ENCODE measurements around the gene TRABD2B.
A peak's percentile ranks its signal among the peaks of the same experiment; 100 is the strongest.

The TRABD2B gene

DNA sequence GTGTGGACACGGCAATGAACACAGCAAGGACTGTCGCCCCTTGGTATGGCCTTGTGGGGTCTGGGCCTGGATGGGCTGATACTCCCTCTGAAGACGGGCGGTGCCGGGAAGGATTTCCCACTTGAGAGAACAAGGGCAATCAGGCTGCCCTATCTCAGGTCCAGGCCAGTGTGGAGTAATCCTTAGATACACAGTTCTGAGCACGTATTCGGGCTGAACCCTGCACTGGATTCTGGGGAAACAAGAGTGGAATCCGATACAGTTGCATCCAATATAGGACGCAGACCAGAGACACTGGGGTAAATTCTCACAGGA lies 177.7 kb downstream of the TRABD2B start:
- no peak for DNase-seq

DNA sequence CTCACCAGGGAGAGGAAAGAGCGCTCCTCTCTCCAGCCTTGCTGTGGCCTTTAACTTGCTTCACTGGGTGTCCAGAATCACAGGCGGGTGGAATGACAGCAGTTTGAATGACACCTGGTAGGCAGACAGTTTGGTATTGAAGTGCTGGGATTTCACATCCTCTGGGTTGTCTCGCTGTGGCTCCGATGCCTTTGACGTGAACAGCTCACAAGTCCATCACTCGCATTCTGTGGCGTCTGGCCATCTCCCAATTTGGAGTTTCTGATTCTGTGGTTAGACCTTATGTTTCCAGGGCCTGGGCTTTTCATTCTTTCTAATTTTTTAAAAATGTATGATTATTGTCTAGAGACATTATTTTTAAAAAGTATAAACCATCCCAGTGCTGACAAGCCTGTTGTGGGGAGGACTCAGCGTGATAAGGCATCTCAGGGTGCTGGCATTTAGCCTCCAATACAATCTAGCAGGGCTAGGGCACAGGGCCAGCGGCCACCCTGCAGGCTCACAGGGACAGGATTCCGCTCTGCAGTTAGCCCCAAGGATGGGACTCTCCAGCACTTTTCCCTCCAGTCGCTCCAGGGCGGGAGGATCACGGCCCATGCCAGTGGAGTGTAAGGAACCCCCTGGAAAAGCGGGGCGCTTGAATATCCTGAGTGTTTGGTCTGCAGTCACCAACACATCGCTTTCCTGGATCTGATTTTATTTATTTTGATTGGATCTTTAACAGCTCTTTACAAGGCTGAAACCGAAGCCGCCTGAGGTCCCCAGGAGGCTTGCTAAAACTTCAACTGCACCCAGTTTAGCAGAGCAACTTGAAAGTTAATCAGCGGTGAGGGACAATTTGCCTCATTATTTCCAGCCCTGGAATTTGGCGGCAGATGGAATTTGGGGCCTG lies 178.3 kb downstream of the TRABD2B start:
- peak; percentile 66 for DNase-seq

DNA sequence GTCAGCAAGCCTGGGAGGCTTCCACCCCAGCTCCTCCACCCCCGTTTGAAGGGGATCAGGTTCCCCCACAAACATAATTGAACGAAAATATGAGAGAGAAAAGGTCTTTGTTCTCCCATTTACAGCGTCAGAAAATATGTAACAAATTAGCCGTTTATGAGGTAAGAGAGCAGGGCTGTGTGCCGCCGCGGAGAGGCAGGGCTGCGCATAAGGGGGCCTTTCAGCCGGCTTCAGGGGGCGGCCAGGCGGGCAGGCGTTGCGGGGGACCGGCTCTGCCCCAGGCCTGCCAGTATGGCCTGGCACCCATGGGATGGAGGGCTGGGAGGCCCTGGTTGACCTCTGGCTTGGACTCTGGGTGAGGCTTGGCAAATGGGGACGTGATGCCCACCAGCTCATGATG lies 179.3 kb downstream of the TRABD2B start:
- DNase-seq = no peak

DNA sequence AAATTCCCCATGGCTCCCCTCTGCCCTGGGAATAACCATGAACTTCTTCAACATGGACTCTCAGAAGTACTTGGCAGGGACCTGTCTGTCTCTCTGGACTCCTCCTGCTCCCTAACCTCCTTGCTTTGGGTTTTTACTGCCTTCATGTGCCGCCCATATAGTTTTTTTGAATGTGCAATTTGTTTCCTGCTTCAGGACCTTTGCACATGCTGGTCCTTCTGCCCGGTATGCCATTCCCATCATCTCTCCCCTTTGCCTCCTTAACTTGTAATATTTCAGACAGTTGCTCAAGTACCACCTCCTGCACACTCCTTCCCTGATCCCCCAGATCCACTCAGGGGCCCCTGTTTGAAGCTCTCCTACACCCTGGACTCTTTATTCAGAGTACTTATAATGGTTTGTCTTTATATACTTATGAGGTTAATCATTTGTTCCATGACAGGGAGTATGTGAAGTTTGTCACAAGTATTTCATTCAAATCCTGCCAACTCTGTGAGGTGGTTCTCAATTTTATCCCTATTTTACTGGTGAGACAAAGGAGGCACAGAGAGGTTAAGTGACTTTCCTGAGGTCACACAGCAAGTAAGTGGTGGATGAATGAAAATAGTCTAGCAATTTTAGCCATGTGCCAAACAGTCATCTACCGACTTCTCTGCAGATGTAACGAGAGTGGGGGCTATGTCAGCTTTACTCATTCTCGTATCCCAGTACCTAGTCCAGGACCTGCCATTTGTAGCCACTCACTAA lies 180.7 kb downstream of the TRABD2B start:
- DNase-seq = no peak

DNA sequence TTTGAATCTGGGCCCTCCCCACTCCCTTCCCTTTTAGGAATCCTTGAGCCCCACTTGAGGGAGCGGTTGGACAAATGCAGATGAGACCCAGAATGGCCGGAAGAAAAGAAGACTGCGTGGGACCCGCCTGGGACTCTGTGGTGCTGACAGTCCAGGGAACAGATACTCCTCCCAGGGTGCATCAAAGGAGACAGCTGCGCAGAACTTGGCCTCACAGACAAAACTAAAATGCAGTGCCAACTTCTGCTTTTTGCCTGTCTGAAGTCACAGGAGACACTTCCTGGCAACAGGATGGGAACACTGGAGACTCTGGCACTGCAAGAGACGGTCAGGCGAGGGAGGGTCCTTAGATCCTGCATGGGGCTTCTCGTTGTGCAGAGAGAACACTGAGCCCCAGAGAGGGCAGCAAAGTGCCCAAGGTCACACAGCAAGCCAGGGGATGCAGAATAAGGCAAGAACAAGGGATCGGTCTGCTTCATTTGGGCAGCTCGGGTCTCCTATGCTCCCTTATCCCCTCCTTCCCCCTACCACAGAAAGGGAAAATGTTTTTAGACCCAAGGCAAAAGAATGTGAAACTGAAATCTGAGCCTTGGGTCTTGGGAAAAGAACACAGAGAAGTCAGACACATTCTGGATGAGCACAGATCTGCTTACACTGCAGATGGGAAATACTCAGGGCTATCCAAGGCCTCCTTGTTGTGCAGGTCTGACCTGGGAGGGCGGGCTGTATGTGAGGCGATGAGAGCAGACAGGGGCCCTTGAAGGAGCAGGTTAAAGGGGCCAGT lies 182.4 kb downstream of the TRABD2B start:
- no peak for DNase-seq

DNA sequence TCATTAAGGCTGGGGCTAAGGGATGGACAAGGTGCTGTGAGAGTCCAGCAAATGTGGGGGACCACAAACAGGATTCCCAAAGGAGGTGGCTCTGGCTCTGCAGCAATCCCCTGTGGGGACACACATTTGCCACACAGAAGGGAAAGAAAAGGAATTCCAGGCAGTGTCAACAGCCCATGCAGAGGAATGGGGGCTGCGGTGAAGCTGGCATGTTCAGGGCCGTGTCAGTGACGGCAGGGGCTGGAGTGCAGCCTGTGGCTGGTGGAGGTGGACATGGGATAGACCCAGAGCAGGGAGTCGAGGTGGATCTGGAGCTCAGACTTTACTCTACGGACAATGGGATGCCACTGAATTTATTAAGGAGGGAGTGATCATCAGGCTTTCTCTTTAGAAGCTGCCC lies 183.2 kb downstream of the TRABD2B start:
- no peak for DNase-seq

DNA sequence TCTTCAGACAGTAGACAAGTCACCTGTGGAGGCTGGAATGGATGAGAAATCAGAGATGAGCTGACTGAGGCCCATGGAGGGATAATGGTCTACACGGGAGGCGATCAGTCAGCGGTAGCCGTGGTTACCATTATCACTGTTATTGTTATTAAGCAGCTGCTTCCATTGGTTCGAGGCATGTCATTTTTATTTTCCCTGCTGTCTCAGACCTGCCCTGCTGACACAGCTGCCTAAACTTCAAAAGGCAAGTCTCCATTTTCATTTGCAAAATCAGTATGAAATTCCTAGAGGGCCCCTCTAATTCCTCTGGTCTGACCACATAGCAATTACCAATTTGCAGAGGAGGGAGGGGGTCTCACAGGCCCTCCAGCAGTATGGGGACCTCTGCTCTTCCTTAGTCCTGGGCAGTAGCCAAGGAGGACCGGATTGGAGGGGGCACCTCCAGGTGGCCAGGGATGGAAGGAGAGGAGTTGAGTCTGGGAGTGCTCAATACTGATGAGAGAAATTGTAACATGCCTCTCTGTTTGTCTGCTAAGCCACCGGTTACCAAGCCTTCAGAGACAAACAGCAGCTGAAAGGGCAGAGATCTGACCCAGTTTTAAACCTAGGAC lies 184.2 kb downstream of the TRABD2B start:
- no peak for DNase-seq

DNA sequence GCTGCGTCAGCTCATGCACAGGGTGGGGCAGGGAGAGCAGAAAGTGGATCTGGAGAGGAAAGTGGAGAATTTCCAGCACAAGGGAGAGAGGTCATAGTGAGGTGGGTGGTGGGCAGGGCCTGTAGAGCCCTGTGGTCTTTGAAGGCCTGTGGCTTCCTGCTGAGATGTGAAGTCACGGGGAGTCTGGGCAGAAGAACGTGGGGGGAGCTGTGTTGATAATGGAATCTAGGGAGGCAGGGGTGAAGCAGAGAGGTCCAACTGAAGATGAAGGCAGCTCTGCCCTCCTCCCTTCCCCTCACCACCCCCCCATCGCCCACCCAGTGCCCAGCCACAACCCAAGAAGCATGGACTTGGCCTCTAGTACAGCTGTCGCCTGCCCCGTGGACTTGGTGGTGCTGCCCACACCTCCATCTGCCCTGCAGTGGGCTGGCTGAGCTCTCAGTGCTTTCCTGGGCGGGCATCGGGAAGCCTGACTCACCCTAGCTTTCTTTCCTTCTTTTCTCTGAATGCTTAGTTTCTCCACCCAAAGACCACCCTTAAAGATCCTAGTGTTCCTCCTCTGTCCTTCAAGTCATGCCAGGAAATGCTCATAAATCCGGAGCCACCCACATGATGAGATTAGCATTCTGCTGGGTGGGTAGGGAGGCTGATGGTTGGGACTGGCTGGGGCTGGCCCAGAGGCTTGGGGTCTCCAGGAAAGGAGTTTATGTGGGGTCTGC lies 186.1 kb downstream of the TRABD2B start:
- no peak for DNase-seq

DNA sequence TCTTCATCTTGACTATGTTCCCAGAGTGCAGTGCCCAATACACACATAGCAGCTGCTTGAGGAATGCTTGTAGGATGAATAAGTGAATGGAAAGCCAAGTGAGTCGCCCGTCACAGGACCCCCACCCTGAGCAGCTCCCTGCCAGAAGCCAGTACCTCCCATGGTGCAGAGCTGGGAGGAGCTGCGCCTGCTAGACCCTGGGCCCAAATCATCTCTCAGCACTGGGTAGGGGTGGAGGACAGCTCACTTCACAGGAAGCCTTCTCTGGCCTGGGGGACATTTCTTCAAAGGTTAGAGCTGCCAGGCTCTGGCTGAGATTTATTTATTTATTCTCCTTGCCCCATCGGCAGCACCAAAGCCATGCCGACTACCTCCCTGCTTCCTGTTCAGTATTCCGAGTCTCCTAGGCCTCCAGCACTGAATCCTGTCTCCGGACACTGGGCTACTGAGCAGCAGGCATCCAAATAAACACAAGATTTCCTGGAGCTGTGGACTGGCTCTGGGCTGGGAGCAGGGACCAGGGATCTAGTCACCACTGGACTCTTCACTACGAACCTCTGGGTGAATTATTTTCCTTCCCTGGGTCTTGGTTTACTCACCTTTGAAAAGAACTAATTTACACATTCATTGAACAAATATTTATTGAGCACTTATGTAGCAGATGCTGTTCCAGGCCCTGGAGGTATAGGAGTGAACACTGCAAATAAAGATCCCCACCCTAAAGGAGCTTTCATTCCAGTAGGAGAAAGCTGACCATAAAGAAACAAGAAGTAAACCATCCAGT lies 187.7 kb downstream of the TRABD2B start:
- peak; percentile 50 for DNase-seq

DNA sequence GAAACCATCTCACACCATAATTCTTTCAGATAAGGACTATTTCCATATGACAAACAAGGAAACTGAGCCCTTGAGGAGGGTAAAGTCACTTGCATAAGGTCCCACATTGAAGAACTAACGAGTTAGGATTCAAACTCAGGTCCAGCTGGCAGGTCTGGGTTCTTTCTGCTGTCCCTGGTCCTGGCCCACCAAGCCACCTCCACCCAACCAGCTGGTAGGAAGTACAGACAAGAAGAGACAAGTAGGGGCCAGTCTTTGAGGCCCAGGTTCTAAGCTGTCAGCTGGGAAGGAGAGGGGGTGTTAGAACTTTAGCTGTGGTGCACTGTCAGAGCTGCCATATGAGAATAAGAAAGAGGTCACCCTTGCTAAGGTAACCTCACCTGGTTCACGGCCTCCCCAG lies 188.6 kb downstream of the TRABD2B start:
- no peak for DNase-seq

DNA sequence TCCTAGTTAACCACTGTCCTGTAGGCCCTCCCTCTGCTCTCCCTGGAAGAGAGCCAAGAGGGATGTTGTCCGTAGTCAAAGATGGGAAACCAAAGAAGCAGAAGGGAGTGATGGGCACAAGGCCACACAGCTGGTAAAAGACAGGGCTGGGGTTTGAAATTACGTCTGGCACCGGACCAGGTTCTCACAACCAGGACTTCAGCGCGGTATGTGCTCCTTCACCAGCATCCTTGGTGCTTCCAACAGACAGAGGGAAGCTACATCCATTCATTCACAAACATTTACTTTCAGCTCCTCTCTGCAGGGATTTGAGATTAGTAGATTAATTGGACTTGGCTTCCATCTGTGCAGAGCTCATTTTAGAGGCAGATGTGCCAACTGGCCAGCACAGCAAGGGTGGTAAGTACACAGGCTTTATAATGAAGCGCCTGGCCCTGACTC lies 191.2 kb downstream of the TRABD2B start:
- no peak for DNase-seq

DNA sequence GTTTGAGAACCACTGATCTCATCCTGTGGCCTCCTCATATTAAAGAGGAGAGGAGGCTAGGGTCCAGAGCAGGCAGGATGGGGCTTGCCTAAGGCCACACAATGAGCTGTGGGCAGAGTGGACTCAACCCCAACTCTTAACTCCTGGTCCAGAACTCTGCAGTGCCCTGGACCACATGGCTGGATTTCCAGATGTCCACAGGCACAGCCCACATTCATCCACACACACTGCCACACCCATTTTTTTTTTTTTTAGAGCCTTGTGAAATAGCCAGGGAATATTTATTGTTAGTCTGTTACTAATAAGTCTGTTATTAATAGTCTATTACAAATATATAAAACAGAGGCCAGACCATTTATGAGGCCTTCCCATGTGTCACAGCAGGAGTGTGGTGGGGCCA lies 192.2 kb downstream of the TRABD2B start:
- no peak for DNase-seq

DNA sequence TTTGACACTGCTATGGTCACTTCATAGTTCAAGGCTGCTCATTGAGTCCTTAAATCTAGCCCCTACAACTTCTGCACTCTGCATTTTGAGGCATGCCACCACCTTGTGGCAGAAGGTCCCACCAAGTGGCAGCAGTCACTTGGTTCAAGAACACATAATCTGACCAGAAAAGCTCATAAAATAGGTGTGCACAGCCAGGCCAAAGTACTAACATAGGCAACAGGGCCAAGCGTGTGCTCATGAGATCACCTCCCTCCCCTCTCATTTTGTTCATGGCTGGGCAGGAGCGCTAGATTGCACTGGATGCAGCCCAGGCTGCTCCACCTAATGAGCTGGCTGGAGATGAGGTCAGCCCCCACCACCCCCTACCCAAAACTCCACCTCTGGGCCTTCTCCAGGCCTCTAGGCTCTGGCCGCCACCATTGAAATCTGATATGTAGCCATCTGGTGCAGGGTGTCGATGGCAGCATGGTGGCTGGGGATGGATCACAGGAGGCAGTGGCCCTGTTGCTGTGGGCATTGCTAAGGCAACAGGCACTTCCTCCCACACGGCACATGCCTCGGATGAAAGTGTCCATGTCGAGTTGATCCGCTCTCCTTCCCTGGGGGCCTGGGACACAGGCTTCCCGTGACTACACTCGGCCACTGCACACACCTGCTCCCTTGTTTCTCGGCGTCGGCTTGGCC lies 193.2 kb downstream of the TRABD2B start:
- DNase-seq = no peak

DNA sequence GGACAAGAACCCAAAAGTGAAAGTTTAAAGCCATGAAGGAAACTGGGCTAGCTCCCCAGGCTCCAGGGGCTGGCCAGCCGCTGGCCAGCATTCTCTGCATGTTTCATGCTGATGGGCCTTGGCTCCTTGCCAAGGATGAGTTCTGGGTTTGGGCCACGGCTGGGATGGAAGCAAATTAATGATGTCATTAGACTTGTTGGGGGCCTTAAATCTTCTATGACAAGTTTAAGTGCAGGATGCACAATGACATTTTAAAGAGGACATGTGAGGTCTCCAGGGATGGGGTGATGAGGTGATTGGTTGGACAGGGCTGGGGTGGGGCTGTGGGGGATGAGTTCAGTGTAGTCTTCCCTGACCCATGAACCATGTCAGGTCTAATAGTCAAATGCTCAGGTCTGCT lies 199.6 kb downstream of the TRABD2B start:
- DNase-seq = peak; percentile 31

DNA sequence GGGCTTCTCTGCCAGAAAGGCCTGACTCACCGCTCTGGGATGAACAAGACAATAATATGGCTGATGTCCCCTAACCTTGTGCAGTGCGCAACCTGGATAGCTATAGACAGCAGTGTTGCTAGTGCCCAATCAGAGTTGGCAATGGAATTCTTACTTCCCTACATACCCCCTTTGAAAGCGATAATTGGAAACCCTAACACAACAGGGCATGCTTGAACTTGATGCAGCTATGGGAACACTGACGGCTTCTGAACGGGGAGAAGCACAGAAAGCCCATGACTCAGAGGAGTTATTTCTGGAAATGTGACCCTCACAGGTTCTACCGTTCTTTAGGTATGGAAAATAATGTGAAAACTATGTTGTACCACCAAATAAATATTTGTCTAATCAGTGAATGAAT lies 200.6 kb downstream of the TRABD2B start:
- DNase-seq = no peak

DNA sequence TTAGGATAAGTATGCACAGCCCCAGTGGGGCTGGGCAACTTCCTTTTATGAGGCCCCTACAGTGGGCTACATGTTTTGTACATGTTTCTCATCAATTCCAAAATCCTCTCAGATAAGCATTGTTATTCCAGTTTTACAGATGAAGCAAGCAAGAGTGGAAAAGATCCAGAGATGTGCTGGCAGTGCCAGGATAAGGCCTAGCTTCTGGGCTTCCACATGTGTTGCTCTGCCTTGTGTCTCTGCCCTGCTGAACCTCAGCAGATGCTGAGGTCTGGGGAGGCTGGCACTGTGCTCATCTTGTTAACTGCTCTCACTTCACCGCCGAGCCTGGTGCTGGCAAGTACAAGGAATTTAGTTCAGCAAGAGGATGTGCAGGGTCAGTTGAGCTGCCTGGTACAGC lies 202.1 kb downstream of the TRABD2B start:
- DNase-seq = no peak

DNA sequence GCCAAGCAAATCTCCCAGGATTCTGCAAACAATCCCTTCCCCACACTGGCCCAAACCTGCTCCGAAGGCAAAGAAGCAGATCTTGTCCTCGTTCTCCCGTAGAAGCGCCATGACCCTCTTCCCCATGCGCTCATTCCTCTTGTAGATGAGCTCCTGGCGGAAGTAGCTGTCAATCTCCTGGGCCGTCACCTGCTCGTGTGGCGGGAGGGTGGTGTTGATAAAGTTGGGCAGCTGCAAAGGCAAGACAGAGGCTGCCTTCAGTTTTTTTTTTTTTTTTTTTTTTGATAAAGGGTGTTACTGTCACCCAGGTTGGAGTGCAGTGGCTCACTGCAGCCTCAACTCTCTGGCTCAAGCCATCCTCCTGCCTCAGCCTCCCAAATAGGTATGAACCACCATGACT lies 202.7 kb downstream of the TRABD2B start:
- no peak for DNase-seq

DNA sequence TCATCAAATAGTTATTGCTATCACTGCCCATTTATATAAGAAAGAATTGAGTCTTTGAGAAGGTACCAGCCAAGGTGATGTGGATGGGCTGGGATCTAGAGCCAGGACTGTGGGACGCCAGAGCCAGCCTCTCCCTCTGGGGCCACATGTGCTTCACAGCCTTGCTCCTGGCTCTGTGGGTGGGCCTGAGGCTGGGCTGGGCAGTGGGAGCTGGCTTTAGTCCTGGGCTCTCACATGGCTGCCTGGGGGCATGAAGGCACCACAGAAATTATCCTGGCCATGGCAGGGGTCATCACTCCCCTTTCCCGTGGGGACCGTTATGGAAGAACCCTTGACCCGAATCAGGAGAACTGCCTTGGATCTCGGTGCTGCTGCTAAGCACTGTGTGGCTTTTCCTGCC lies 203.1 kb downstream of the TRABD2B start:
- no peak for DNase-seq

DNA sequence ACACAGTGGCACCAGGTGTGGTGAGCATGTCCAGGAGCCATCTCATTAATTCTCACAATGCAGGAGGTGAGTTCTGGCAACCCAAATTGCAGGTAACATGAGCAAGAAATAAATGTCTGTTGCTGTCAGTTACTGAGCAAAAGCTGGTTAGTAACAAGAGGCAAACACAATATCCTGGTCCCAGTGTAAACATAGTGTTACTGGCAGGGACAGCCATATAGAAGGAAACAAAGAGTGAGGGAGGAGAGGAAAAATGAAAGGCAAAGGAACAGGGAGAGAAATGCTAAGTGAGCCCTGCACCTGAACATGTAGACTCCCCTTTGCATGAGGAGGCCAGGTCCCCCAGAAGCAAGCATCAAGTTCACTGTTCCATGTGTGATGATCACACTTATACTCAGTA lies 203.6 kb downstream of the TRABD2B start:
- no peak for DNase-seq

DNA sequence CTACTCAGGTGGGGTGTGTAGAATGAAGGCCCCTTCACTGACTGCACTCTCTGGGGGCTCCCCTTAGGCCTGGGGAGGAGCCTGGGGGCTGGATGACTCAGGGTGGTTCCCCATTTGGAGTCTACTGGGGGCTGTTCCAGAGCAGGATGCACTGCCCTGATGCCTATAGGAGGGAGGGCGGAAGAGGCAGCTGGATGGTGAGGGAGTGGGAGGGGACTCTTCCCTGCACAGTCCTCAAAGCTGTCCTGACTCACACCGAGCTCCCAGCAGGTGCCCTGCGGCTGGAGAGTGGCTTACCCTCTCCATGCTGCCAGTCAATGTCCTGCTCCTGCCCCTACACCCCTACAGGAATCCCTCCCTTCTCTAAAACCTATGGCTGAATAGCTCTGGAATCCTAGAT lies 204.4 kb downstream of the TRABD2B start:
- DNase-seq = no peak
